ENCODE results near the gene CDA.

- TF ChIP-seq CTCF (IDR thresholded peaks at IDR 0.05): no peak
- TF ChIP-seq POLR2A (IDR thresholded peaks at IDR 0.05): no peak
- no peak for TF ChIP-seq POLR2AphosphoS5 (IDR thresholded peaks at IDR 0.05)
Measured at GRCh38 chr1:20619999-20620398, 31.1 kb downstream of the CDA start.

Data from upper lobe of left lung (tissue), 4 donors.